Measurements from ENCODE around the gene GTPBP6.

The GTPBP6 gene

GRCh38 chrX:334331-334891 is 15.8 kb upstream of the GTPBP6 start:
- TF ChIP-seq CEBPB (IDR thresholded peaks at IDR 0.05), result no peak
- TF ChIP-seq TAF1 (IDR thresholded peaks at IDR 0.05; ENCODE audit: low read depth), result no peak
- TF ChIP-seq TEAD4 (IDR thresholded peaks at IDR 0.05), result no peak
- no peak for TF ChIP-seq CREB1 (IDR thresholded peaks at IDR 0.05; ENCODE audit: low read depth)
- no peak for TF ChIP-seq TCF12 (IDR thresholded peaks at IDR 0.05; ENCODE audit: low read depth)
- no peak for TF ChIP-seq NFIC (IDR thresholded peaks at IDR 0.05)
- no peak for TF ChIP-seq YY1 (IDR thresholded peaks at IDR 0.05; ENCODE audit: low read depth)
- TF ChIP-seq MAX (IDR thresholded peaks at IDR 0.05), result no peak
- TF ChIP-seq RAD21 (IDR thresholded peaks at IDR 0.05; ENCODE audit: low read depth), result no peak
- no peak for TF ChIP-seq FOXM1 (IDR thresholded peaks at IDR 0.05; ENCODE audit: borderline replicate concordance, low read depth)

- TF ChIP-seq TCF12 (IDR thresholded peaks at IDR 0.05; ENCODE audit: low read depth), result no peak
- no peak for TF ChIP-seq EP300 (IDR thresholded peaks at IDR 0.05; ENCODE audit: borderline replicate concordance)
- TF ChIP-seq CREB1 (IDR thresholded peaks at IDR 0.05; ENCODE audit: low read depth), result no peak
- no peak for TF ChIP-seq FOXM1 (IDR thresholded peaks at IDR 0.05; ENCODE audit: borderline replicate concordance, low read depth)
- no peak for TF ChIP-seq REST (IDR thresholded peaks at IDR 0.05; ENCODE audit: low read depth)
- no peak for TF ChIP-seq MAX (IDR thresholded peaks at IDR 0.05)
- no peak for TF ChIP-seq TEAD4 (IDR thresholded peaks at IDR 0.05)
- no peak for TF ChIP-seq YY1 (IDR thresholded peaks at IDR 0.05; ENCODE audit: low read depth)
- no peak for TF ChIP-seq EGR1 (IDR thresholded peaks at IDR 0.05)
- TF ChIP-seq CEBPB (IDR thresholded peaks at IDR 0.05), result no peak
- no peak for TF ChIP-seq USF1 (IDR thresholded peaks at IDR 0.05)
Measured at GRCh38 chrX:333611-334311, 15.2 kb upstream of the GTPBP6 start.

GRCh38 chrX:332916-333610 is 14.5 kb upstream of the GTPBP6 start:
- TF ChIP-seq CREB1 (IDR thresholded peaks at IDR 0.05; ENCODE audit: low read depth) (no peak), REST (IDR thresholded peaks at IDR 0.05; ENCODE audit: low read depth) (no peak), USF1 (IDR thresholded peaks at IDR 0.05) (no peak), ZBTB7A (IDR thresholded peaks at IDR 0.05; ENCODE audit: low read depth) (no peak), TAF1 (IDR thresholded peaks at IDR 0.05; ENCODE audit: low read depth) (no peak), FOXM1 (IDR thresholded peaks at IDR 0.05; ENCODE audit: borderline replicate concordance, low read depth) (no peak)

GRCh38 chrX:332496-332860 is 13.9 kb upstream of the GTPBP6 start:
- TF ChIP-seq TAF1 (IDR thresholded peaks at IDR 0.05; ENCODE audit: low read depth), result no peak
- TF ChIP-seq FOXM1 (IDR thresholded peaks at IDR 0.05; ENCODE audit: borderline replicate concordance, low read depth), result no peak
- TF ChIP-seq USF1 (IDR thresholded peaks at IDR 0.05), result no peak
- no peak for TF ChIP-seq TEAD4 (IDR thresholded peaks at IDR 0.05)

GRCh38 chrX:331825-332495 is 13.4 kb upstream of the GTPBP6 start:
- TF ChIP-seq CREB1 (IDR thresholded peaks at IDR 0.05; ENCODE audit: low read depth) (no peak), YY1 (IDR thresholded peaks at IDR 0.05; ENCODE audit: low read depth) (no peak), NFIC (IDR thresholded peaks at IDR 0.05) (no peak), TEAD4 (IDR thresholded peaks at IDR 0.05) (no peak), USF1 (IDR thresholded peaks at IDR 0.05) (no peak), TAF1 (IDR thresholded peaks at IDR 0.05; ENCODE audit: low read depth) (no peak), ZBTB7A (IDR thresholded peaks at IDR 0.05; ENCODE audit: low read depth) (no peak), REST (IDR thresholded peaks at IDR 0.05; ENCODE audit: low read depth) (no peak), EGR1 (IDR thresholded peaks at IDR 0.05) (no peak), EP300 (IDR thresholded peaks at IDR 0.05; ENCODE audit: borderline replicate concordance) (no peak), FOXM1 (IDR thresholded peaks at IDR 0.05; ENCODE audit: borderline replicate concordance, low read depth) (no peak), TCF12 (IDR thresholded peaks at IDR 0.05; ENCODE audit: low read depth) (no peak), RAD21 (IDR thresholded peaks at IDR 0.05; ENCODE audit: low read depth) (no peak), CEBPB (IDR thresholded peaks at IDR 0.05) (no peak), MAX (IDR thresholded peaks at IDR 0.05) (no peak)
